Measurements from ENCODE around the gene PACRG.

PACRG gene

GRCh38 chr6:162829013-162829742, 101.4 kb downstream of the PACRG start:
- H3K27ac ChIP-seq = no peak overlapping the region
- no peak overlapping the region for H3K4me3 ChIP-seq
- TF ChIP-seq CTCF (IDR thresholded peaks at IDR 0.05) = no peak
- DNase-seq (ENCODE audit: low spot score) = no peak

- Histone ChIP-seq H3K4me3 (no peak overlapping the region), H3K27ac (no peak overlapping the region)
- TF ChIP-seq CTCF (IDR thresholded peaks at IDR 0.05) = no peak
- no peak for DNase-seq (ENCODE audit: low spot score)
These were observed 106.0 kb downstream of the PACRG start for GRCh38 chr6:162833776-162834175.

- DNase-seq (ENCODE audit: low spot score) = no peak
- TF ChIP-seq CTCF (IDR thresholded peaks at IDR 0.05) = no peak
- Histone ChIP-seq H3K4me3 (no peak overlapping the region), H3K27ac (no peak overlapping the region)
These were observed 118.2 kb downstream of the PACRG start for GRCh38 chr6:162845972-162846371.

- DNase-seq (ENCODE audit: low spot score) = no peak
- no peak overlapping the region for H3K27ac ChIP-seq
- no peak for TF ChIP-seq CTCF (IDR thresholded peaks at IDR 0.05)
- no peak overlapping the region for H3K4me3 ChIP-seq
These were observed 118.9 kb downstream of the PACRG start for GRCh38 chr6:162846723-162847122.

GRCh38 chr6:162849269-162849668, 121.5 kb downstream of the PACRG start:
- Histone ChIP-seq H3K27ac (no peak overlapping the region), H3K4me3 (no peak overlapping the region)
- no peak for DNase-seq (ENCODE audit: low spot score)
- no peak for TF ChIP-seq CTCF (IDR thresholded peaks at IDR 0.05)

- no peak overlapping the region for H3K4me3 ChIP-seq
- TF ChIP-seq CTCF (IDR thresholded peaks at IDR 0.05) = no peak
- no peak for DNase-seq (ENCODE audit: low spot score)
- no peak overlapping the region for H3K27ac ChIP-seq
These were observed 124.4 kb downstream of the PACRG start for GRCh38 chr6:162852192-162852591.

- Histone ChIP-seq H3K4me3 (no peak overlapping the region), H3K27ac (no peak overlapping the region)
- TF ChIP-seq CTCF (IDR thresholded peaks at IDR 0.05) = no peak
- DNase-seq (ENCODE audit: low spot score) = no peak
These were observed 125.2 kb downstream of the PACRG start for GRCh38 chr6:162852840-162853577.
